CD4-positive, alpha-beta T cell treated with Interleukin-15 for 1 hour (primary cell): ENCODE results near the gene DGCR6L.
"Not testable (repeated sequence)": the region's sequence is repeated elsewhere in the genome, so short reads cannot be mapped to it uniquely, and the experiment has no call there.

Experiments
- DNase-seq: peaks from one replicate; pipeline ENCODE4 v3.0.0-alpha.2; 2020

DGCR6L gene

DNA sequence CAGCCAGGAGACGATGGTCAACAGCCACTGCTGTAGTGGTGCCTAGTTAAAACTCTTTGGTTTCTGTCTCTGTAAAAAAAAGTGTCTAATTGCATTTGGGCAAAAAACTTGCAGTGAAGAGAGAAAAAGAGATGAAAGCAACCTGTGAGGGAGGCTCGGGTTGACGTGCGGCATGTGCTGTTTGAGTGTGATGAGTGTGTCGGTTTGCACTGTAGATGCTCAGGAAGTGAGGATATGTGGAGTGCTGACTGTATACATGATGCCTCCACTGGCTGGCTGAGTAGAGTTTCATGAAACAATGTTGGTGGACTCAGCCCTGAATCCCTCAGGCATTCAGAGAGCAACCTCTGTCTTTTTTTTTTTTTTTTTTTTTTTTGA lies 4.3 kb upstream of the DGCR6L start:
- DNase-seq: no peak

DNA sequence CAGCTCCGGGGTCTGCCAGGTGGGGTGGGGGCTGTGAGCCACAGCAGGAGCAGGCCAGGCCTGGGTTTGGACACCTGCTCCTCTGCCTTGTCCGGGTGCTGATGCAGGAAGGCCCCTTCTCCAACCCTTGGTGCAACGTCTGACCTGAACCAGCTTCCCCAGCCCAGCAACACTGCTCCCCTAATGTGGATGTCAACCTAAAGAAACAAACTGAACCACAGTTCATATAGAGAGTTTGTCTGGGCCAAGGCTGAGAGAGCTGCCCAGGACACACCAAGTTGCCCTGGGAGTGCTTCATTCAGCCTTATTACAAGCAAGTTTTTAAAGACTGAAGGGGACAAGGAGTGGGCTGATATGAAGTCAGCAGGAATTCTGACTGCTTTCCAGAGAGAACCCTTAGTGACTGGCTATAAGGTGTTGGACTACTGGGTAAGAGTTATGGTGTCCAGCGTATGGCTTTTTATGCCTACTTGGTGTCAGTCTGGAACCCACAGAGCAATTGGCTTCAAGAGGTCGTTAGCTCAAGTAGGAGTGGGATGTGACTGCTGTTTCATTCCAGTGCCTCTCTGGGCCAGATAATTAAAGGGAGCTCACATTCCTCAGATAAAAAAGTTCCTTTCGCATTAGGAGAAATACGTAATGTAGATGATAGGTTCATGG lies 1.8 kb upstream of the DGCR6L start:
- not testable (repeated sequence) for DNase-seq

DNA sequence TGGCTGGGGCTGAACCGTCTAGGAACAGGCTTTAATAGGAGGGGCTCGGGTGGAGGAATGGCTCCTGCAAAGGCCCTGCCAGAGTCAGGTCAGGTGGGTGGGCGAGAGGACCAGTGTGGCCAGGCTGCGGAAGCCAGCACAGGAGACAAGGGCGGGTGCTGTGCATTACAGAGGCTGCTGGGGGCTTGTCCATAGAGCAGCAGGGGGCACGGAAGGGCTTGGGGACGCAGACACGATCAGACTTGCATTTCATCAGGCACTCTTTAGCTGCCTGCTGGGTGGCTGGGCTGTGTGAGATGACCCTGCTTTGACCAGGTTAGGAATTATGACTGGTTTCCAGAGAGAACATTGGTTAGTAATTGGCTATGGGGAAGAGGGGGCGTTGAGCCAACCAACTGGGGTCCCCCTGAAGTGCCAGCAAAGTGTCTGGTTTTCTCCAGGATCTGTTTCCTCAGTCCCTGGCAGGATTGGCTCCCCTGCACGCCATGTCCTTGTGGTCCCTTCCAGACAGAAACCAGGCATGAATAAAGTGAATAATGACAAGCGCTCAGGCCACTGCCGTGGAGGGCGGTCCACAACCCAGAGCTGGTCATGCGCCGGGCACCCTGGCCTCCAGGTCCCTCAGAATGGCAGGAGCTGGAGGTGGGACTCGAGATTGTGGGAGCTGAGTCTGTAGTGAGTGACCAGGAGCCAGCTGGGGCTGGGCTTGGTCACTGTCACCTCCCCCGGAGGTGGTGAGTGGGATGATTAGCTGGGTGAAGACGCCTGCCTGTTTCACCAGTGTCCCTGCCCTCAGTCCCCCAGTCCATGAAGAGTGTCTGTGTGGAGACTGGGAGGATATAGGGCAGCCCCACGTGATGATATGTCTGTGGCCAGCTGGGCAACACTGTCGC lies 1.0 kb upstream of the DGCR6L start:
- not testable (repeated sequence) for DNase-seq

DNA sequence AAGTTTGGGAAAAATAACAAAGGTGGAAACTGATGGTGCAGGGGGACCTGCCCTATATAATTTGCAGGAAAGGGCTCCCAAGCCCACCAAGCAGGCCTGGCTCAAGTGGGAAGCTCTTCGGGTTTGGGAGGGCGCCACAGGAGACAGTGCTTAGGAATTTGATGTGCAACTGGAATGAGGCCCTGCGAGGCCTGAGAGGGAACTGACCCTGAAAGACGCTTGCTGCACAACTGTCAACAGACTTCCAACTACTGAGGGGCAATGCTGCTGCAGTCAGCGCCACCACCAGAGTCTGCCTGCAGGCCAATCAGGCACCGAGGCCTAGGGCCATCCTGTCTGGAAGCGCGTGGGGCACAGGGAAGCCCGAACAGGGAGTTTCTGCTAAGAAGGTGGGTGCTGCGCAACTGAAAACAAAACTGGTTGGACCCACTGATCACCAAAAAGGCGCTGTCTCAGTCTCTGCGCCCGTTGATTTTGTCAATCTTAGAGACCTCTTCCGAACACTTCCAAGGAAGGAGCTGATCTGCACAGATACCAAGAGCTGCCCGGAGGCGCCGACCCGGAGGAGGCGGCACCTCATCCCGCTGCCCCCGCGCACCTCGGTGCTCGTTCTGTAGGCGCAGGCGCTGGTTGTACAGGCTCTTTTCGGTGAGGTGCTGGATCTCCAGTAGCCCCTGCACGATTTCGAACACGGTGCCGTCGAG lies 667 bp downstream of the DGCR6L start:
- DNase-seq: no peak

DNA sequence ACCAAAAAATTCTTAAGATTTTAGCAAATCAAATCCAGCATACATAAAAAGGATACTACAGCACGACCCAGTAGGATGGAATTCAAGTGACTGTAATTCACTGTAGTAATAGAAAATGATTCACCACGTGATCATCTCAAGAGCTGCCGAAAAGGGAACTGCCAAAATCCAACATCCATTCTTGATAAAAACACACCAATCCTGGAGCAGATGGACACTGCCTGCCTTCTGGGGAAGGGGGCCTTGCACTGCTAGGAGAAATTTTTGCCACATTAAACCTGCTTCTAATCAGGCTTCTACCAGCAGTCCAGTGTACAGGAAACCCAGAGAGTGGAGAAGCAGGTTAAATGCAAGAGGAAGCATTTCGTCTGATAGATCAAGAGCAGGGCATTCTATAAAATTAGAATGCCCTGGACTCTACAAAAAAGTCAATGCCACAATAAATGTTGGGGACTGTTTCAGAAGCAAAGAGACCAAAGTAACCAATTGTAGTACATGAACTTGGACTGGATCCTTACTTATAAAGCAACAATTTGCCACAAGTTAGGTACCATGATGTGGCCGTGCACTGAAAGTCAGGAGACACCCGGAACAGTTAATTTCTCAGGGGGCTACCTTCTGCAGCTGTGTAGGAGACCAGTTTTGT lies 1.7 kb downstream of the DGCR6L start:
- DNase-seq: not testable (repeated sequence)

DNA sequence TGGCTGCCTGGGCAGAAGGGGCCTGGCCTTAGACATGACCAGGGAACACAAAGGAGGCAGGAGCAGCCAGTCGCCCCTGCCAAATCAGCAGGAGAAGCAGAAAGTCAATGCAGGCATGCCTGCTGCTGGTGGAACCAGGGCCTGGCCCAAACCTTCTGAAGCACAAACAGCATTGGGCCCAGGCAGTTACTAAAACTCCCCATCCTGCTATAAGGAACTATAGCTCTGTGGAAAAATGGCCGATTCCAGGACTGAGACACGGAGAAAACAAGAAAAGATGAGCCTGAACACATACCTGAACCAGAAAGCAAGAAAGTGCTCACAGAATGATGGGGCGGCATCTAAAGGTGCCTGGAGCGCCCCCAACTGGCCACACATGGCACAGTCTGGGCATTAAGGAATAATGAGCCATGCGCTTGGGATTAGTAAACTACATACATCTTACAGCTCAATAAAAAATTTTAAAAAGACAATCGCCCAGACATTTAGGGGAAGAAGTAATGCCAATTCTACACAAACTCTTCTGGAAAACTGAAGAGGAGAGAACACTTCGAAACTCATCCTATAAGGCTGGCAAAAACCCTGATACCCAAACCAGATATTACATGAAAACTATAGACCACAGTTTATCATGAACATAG lies 2.3 kb downstream of the DGCR6L start:
- not testable (repeated sequence) for DNase-seq

DNA sequence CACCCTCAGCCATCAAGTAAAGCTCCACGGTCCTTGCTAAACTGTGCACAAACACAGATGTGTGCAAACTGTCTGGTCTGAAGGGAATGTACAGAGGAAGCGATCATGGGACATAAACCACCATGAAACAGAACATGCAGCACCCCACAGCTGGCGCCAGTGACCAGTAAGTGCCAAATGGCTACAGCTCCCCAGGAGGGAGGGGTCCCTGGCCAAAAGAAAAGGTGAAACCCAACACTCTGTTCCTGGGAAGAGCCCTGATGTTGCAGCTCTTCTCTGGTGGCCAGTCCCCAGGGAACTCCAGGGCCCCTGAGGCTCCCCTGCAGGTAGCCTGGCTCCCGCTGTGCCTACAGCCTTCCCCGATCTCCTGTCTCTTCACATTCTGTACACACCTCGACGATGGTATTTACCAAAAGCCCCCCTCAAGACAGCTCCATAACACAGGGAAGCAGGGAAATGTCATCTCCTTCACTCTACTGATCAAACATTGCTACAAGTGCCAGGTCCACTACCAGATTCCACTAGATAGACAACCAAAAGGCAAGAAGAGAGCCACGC lies 2.9 kb downstream of the DGCR6L start:
- no peak for DNase-seq

DNA sequence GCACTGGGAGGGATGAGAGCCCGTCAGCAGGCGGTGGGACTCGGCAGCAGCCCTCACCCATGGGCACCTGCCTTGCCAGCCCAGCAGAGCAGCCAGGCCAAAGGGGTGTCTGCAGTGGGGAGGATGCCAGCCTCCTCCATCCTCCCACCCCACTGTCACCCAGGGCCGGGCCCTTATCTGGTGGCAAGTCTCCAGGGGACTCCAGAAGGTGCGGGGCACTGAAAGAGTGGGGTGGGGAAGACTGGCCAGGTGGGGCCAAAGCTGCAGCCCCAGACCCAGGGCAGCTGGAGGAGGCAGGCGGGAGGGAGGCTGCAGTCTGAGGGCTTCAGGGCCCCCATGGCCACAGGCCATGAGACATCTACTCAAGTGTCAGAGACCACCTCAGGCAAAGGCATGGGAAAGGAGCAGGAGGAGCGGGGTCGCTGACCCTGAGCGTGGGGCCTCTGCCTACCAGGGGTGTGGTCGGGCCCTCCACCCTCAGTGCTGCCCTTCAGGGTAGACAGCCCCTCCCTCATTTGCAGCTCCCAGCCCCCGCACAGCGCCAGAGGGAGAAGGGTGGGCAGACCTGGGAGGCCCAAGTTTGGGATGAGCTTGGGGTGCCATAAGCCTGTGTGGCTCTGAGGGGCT lies 3.5 kb downstream of the DGCR6L start:
- DNase-seq: no peak

DNA sequence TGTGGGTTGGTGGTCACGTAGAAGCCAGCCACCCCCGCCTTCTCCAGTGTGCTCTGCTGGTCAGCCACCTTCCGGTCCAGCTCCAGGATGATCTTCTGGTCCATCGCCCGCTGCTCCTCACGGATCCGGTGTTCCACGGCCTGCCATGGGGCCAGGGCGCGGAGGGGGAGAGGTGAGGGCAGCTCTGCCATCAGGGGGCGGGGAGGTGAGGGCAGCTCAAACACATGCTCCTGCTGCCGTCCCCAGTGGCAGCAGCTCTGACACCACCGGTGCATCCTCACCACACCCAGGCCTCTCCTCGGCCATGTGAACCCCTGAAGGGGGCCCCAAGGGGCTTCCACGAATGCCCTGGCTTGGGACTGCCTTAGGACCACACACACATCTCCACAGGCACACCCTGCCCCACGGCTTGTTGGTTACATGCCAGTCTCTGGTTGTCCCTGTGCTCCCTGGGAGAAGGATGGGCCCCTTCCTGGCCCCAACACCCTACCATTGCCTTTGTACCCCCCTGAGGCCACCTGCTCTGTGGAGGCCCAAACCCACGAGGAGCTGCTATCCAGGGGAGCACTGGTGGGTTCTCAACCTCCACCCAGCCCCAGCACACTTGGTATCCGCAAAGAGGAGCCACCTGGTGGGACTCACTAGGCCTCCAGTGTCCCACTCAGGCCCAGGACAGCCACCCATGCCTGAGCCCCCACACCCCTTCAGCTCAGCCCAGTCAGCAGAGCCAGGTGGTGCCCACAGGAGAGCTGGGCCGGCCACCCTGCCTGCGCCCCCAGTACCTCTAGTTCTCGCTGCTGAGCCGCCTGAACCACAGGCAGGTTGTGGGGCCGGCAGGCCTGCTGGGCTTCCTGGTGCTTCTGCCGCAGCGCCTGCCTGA lies 4.3 kb downstream of the DGCR6L start:
- DNase-seq: no peak

DNA sequence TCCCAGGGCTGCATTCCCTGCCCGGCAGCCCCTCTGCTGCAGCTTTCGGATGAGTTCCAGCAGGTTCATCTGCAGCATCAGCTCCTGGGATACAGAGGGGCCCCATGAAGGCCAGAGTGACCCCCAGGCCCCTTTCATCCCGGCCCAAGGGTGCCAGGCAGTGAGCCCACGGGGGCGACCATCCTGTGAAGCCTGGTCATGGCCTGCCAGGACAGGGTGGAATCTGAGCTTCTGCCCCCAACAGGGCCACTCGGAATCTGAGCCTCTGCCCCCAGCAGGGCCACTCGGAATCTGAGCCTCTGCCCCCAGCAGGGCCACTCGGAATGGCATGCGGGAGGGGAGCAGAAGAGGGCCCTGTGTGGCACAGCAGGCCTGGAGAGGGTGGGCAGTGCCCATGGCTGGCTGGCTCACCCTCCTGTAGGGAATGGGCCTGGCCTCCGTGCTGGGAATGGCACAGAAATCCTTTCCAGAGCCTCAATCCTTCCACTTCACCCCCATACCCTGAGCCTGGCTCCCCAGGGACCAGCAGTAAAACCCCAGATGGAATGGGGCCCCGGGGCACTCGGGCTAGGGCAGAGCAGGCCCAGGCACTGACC lies 5.0 kb downstream of the DGCR6L start:
- DNase-seq: not testable (repeated sequence)

DNA sequence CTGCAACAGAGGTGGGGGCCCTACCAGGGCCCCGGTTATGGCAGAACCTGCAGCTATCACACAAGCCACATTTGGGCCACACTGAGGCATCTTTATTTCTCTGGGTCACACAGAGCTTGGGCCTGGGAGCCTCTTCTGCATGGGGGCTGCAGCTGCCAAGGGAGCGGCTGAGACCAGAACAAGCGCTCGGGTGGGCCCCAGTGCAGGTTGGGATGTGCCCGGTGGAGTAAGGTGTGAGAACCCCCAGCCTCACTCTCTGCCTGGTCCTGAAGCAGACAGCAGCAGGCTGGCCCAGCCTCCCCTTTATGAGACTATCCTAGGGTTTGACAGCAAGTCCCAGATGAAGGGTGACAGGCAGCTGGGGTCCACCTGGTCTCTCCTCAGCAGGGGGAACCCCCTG lies 5.7 kb downstream of the DGCR6L start:
- DNase-seq: not testable (repeated sequence)

DNA sequence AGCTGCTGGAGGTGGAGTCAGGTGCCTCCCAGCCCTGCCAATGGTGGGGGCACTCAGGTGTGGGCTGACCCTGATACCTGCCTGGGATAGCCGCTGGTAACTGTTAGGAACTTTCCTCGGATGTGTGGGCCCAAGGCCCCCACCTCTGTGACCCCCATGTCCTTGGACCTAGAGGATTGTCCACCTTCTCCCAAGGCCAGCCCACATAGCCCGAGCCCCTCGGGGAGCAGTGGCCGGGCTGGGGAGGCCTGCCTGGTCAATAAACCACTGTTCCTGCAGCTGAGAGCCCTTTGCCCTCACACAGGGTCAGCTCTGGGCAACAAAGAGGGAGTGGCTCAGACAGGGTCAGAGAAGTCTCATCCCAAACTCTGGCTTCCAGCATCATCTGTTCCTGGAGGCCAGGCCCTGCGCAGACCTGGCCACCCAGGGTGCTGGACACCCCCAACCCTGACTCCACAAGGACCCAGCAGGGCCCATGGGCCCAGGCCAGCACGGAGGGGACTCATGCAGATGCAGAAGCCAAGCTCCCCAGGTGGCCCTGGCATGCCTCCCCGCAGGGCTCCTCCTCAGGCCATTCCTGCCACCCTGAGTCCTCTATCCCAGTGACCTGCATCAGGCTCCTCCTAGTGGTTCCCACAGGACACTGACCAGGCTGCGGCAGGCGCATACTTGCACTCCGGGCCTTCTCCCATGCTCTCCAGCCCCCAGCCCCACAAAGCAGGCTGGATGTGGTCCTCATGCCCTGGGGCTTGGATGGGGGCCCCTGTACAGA lies 6.4 kb downstream of the DGCR6L start:
- DNase-seq: not testable (repeated sequence)

DNA sequence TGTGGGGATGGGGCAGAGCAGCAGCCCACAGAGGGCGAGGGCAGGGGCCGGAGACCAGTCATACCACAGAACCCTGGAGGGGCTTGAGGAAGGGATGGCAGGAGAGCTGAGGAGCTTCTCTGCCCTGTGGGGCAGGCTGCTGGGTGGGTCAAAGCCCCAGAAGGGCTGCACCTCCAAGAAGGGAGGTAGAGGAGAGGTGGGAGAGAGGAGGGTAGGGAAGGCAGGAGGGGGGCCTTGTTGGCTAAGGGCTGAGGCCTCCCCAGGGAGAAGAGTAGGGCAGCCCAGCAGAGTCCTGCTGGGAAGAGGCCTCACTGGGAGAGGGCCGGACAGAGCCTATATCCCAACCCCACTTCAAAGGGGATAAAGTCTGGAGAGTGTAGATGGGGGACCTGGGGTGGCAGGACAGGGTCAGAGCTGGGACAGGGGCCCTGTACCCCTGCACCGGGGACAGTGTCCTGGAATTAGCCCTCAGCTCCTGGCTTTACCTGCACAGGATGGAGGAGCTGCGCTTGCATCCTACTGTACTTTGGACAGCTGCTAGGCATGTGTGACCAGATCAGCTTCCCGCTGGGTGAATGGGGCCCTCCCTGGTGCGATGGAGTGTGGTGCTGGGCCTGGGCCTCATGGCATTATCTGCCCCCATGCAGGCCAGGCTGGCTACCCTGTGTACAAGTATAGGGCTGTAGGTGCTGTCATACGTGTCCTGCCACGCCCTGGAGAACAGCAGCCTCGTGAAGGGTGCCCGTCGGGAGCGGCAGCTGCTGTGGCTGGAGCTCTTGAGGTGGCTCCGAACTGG lies 7.3 kb downstream of the DGCR6L start:
- no peak for DNase-seq

DNA sequence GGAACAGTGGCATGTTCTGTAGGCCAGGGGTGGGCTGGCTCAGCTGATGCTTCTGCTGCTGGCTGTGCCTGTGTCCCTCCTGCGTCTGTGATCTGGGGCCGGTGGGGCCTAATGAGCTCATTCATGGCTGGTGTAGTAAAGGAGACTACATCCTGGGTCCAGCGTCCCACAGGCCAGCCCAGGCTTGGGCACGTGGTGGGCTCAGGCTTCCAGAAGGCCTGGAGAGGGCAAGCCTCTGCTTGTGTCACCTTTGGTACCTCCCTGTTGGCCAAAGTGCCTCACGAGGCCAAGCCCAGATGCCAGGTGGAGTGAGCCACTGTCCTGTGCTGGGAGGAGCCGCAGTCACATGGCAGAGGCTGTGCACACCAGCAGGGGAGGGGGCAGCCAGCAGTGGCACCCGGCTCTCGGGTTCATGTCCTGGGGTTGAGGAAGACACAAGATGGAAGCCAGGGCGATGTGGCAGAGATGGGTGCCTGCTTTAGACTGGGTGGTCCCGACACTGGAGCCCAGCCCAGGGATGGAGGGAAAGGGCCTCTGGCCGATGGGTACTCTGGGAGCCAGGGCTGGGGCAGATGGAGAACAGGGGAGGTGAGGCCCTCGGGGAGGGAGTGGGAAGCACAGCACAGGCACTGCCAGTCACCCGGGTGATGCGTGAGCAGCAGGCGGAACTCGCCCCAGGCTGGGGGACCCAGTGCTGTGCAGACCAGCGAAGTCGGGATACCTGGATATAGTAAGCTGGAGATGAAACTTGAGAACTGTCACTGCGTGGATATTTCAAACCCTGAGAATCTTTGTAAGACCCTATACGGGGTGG lies 8.4 kb downstream of the DGCR6L start:
- not testable (repeated sequence) for DNase-seq

DNA sequence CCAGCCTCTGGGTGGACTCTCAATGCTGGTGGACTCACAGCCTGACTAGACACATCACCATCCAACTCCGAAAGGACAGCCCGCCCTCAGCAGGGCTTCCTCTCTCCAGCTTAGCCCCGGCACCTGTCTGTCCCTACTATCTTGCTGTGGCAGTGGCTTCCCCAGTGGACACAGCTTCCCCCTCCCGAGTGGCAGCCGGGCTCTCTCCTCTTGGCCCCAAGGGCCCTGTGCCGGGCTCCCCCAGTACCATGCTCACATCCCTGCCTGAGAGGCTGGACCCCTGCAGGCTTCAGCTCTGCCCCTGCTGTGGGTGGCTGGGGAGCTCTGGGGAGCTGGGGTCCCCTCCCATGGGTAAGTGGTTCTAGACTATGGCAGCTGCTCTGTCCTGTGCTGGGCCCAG lies 9.1 kb downstream of the DGCR6L start:
- DNase-seq: not testable (repeated sequence)

DNA sequence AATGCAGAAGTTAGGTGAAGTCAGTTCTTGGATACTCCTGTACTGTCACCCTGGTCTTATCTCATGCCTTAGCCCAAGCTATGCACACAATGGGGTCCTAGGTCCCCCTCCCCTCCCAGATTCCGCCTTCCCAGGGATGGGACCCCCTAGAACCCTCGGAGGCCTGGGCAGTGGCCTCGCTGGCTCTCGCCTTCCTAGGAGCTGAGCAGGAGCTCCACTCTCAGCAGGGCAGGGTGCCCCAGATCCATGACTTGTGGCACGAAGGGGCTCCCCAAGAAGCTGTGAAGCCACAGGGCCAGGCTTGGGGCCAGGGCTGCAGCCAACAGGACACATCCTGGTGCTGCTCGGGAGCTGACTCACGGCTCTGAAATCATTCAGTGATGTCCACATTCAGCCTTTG lies 9.7 kb downstream of the DGCR6L start:
- DNase-seq: not testable (repeated sequence)

DNA sequence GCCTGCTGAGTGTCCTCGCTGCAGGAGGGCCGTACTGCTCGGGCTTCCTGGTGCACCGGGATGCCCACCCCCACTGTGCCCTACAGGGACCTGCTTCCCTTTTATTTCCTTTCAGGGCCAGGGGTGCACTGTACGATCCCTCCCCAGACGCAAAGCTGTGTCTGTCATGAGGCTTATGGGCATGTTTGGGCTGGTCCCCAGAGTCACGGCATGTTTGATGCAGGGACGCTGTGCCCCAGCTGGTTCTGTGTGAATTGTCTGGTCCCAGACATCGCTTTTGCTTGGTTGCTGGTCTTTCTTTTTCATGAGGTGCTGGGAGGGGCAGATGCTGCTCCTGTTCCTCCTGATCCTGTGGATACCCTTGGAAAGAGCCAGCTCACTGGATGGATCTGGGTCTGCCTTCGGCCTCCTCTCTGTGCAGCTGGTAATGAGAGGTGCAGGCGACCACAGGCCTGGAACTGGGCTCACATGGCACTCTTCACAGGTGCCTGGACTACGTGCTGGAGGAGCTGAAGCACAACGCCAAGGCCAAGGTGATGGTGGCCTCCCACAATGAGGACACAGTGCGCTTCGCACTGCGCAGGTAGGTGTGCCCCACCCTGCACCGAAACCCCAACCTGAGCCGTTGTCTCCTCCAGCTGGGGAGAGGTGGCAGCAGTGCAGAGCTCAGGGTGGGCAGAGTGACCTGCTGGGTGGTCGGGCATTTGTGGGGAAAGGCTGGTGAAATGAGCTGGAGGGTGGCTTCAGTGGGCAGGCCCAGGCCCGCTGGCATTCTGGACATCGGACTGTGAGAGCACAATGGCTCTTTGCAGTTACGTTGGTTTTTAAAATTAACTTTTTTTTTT lies 10.8 kb downstream of the DGCR6L start:
- DNase-seq: not testable (repeated sequence)
